GM12891 (cell line): ENCODE data around the gene ISYNA1.

Experiments used
- PAX5 ChIP-seq: IDR thresholded peaks from 2 replicates; pipeline ENCODE4 v1.6.1; 2011; ENCODE audit warnings: low read length, moderate library complexity, mild to moderate bottlenecking; ENCODE audit not compliant: insufficient read depth, severe bottlenecking
- POLR2A ChIP-seq: IDR thresholded peaks from 2 replicates; pipeline ENCODE4 v1.6.1; 2011; ENCODE audit warnings: low read depth, low read length, control low read depth
- POLR2AphosphoS5 ChIP-seq: IDR thresholded peaks from 2 replicates; pipeline ENCODE4 v1.6.1; 2011; ENCODE audit warnings: low read depth, low read length, control low read depth
- POU2F2 ChIP-seq: IDR thresholded peaks from 2 replicates; pipeline ENCODE4 v1.6.1; 2011; ENCODE audit warnings: low read depth, mild to moderate bottlenecking, control low read depth, low read length, moderate library complexity
- SPI1 ChIP-seq: IDR thresholded peaks from 2 replicates; pipeline ENCODE4 v1.6.1; 2011; ENCODE audit warnings: low read depth, low read length, control low read depth
- TAF1 ChIP-seq: IDR thresholded peaks from 2 replicates; pipeline ENCODE4 v1.6.1; 2011; ENCODE audit warnings: low read depth, low read length, control low read depth

DNA sequence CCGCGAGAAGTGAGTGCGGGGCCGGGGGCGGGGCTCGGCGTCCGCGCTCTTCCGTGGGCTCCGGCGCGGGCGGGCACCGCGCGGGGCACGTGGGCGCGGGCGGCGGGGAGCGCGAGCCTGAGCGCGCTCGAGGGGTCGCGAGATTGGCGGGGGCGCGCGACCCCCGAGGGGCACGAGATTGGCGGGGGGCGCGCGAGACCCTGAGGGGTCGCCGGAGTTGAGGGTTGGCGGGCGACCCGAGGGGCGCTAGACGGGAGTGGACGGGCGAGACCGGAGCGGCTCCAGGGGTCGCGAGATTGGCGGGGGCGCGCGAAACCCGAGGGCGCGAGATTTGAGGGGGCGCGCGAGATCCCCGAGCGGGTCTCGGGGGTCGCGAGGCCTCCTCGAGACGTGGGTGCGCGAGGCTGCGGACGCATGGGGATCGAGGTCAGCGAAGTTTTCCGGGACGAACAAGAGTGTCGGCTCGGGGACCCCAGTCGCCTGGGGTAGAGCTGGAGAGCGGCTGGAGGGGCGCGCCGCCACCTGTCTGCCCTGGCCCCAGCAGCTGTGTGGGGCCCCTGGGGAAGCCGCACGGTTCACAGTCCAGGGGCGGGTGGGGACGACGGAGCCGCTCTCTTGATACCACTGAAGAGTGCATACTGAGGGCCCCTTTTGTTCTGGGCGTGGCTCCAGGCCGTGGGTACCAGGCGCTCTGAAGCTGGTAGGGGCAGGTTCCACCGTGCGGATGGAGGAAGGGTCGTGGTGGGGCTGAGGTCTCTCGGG, 18.1 kb downstream of the ISYNA1 start:
- TF ChIP-seq TAF1 (no peak), POLR2AphosphoS5 (no peak), POLR2A (no peak), SPI1 (no peak), POU2F2 (no peak), PAX5 (no peak)
